DND-41 (cell line): ENCODE measurements around the gene TSG101.

Experiments used
- ATAC-seq: fragments of 200-7000 bp; cut with Tn5 transposase; 3 replicates; pipeline ENCODE4 v1.9.1; 2021; ENCODE audit warnings: low read depth; ENCODE audit not compliant: insufficient read depth
- DNase-seq: peaks from one replicate; pipeline ENCODE4 v3.0.0-alpha.2; 2020
- H2AFZ ChIP-seq: 2 replicates; pipeline ENCODE4 v1.6.0; 2012; ENCODE audit warnings: low read depth, low read length
- H3K27ac ChIP-seq: 2 replicates; pipeline ENCODE4 v1.5.1; 2012; ENCODE audit warnings: low read length, inconsistent platforms
- H3K27me3 ChIP-seq: fragments of 200-600 bp; sonication (generic); 2 replicates; pipeline ENCODE4 v1.6.0; 2012; ENCODE audit warnings: low read length, mild to moderate bottlenecking, inconsistent platforms; ENCODE audit not compliant: insufficient read depth, poor library complexity
- H3K36me3 ChIP-seq: 2 replicates; pipeline ENCODE4 v1.5.1; 2012; ENCODE audit warnings: low read length, inconsistent platforms; ENCODE audit not compliant: insufficient read depth
- H3K4me1 ChIP-seq: 2 replicates; pipeline ENCODE4 v1.5.1; 2012; ENCODE audit warnings: mild to moderate bottlenecking, low read length; ENCODE audit not compliant: insufficient read depth
- H3K4me2 ChIP-seq: 2 replicates; pipeline ENCODE4 v1.6.0; 2012; ENCODE audit warnings: mild to moderate bottlenecking, moderate library complexity, low read length, inconsistent platforms; ENCODE audit not compliant: insufficient read depth
- H3K4me3 ChIP-seq, 2 experiments: fragments of 200-600 bp in 1 of 2; shearing (Covaris generic) in 1 of 2; 2 replicates each; pipeline ENCODE4 v1.5.1; 2012 to 2016; ENCODE audit warnings: inconsistent platforms in 2 of 2, low read length in 2 of 2, mild to moderate bottlenecking in 2 of 2, low read depth in 1 of 2, moderate library complexity in 1 of 2
- H3K79me2 ChIP-seq: 2 replicates; pipeline ENCODE4 v1.6.0; 2012; ENCODE audit warnings: low read length, inconsistent platforms; ENCODE audit not compliant: insufficient read depth
- H3K9ac ChIP-seq: 2 replicates; pipeline ENCODE4 v1.6.0; 2012; ENCODE audit warnings: low read depth, mild to moderate bottlenecking, inconsistent platforms, low read length, moderate library complexity
- H3K9me3 ChIP-seq: 2 replicates; pipeline ENCODE4 v1.5.1; 2012; ENCODE audit warnings: low read length, moderate library complexity, mild to moderate bottlenecking, inconsistent platforms; ENCODE audit not compliant: insufficient read depth, severe bottlenecking
- H4K20me1 ChIP-seq: 2 replicates; pipeline ENCODE4 v1.6.0; 2012; ENCODE audit warnings: low read length; ENCODE audit not compliant: insufficient read depth
- EZH2 ChIP-seq: IDR thresholded peaks from 3 replicates; pipeline ENCODE4 v1.6.1; 2012; ENCODE audit warnings: borderline replicate concordance, low read depth, mild to moderate bottlenecking, moderate library complexity, low read length, inconsistent platforms; ENCODE audit not compliant: severe bottlenecking
- TF ChIP-seq, protein P1 (sequence below): IDR thresholded peaks from 2 replicates; pipeline ENCODE4 v1.5.1; 2012; ENCODE audit warnings: borderline replicate concordance, low read length, moderate library complexity, mild to moderate bottlenecking; ENCODE audit not compliant: poor library complexity, severe bottlenecking; ENCODE audit errors: extremely low read depth

Gene TSG101, protein sequence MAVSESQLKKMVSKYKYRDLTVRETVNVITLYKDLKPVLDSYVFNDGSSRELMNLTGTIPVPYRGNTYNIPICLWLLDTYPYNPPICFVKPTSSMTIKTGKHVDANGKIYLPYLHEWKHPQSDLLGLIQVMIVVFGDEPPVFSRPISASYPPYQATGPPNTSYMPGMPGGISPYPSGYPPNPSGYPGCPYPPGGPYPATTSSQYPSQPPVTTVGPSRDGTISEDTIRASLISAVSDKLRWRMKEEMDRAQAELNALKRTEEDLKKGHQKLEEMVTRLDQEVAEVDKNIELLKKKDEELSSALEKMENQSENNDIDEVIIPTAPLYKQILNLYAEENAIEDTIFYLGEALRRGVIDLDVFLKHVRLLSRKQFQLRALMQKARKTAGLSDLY

DNA sequence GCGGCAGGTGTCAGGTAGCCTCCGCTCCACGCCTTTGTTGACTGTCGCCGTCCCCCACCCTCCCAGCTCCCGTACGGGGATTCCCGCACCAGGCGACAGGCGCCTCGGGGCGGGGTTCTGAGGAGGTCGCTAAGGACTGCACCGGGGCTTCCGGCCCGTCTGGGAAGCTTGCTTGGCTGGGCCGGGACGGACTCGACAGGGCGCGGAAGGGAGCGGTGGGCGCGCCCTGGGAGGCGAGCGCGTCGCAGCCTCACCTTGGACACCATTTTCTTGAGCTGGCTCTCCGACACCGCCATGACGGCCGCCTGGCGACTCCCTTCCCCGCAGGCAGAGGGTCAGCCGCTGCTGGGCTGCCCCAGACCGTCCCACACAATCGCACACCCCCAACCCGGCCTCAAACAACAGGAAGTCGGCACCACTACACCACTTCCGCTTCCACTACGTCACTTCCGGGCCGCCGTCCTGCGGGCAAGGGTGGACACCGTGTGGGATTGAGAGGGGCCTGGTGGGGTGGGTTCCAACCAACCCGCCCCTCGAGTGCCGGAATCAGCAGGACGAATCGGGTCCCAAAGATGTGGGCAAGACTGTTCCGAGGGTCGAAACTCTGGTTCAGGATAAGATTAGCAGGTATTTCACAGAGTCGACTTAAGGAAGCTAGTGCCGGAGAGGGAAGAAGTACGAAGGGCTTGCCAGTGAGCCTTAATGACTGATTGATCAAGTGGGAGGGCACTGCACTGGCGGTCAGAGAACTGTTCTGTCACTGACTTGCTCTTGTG lies at the start of gene TSG101:
Gene TSG101 (minus strand): TSS at position 422 of the 776 bp plus-strand sequence. CDS start 126 bp downstream, at position 296.
- peak within 1 kb of the TSS; percentile 94 for H3K27ac ChIP-seq

DNA sequence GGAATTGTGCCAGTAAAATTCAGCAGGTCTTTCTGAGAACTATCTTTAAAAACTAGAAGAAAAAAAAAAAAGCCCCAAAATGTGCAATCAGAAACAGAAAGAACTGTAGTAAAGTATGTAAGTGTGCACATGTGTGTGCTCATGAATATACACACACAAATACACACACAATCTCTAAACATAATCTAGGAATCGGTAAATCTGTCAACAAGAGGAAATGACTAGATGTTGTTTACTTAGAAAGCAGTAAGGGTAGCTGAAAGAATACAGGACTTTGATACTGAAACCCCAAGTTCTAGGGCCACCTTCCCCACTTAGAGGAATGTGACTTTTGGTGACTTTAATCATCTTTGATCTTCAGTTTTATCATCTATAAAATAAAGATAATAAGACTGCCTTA lies 48.6 kb upstream of the TSG101 start:
- ATAC-seq (no peak), DNase-seq (no peak)
- H3K9me3 ChIP-seq: no peaks in the 10 kb centered on the region
- H4K20me1 ChIP-seq: no peaks in the 10 kb centered on the region
- H2AFZ ChIP-seq: no peak overlapping the region
- H3K79me2 ChIP-seq: no peaks in the 10 kb centered on the region
- TF ChIP-seq EZH2: no peak
- TF ChIP-seq, protein P1, sequence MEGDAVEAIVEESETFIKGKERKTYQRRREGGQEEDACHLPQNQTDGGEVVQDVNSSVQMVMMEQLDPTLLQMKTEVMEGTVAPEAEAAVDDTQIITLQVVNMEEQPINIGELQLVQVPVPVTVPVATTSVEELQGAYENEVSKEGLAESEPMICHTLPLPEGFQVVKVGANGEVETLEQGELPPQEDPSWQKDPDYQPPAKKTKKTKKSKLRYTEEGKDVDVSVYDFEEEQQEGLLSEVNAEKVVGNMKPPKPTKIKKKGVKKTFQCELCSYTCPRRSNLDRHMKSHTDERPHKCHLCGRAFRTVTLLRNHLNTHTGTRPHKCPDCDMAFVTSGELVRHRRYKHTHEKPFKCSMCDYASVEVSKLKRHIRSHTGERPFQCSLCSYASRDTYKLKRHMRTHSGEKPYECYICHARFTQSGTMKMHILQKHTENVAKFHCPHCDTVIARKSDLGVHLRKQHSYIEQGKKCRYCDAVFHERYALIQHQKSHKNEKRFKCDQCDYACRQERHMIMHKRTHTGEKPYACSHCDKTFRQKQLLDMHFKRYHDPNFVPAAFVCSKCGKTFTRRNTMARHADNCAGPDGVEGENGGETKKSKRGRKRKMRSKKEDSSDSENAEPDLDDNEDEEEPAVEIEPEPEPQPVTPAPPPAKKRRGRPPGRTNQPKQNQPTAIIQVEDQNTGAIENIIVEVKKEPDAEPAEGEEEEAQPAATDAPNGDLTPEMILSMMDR: no peak
- no peak overlapping the region for H3K4me3 ChIP-seq
- no peak overlapping the region for H3K27ac ChIP-seq
- H3K4me1 ChIP-seq: no peaks in the 10 kb centered on the region
- no peaks in the 10 kb centered on the region for H3K27me3 ChIP-seq
- H3K9ac ChIP-seq: no peak overlapping the region
- no peak overlapping the region for H3K4me2 ChIP-seq
- peaks cover 4% of the 10 kb centered on the region; the same call in 1 of the 2 replicates for H3K36me3 ChIP-seq

More for the DNA sequence above, at the start of gene TSG101:
- peak within 1 kb of the TSS; percentile 76 for H3K4me2 ChIP-seq
- H3K4me3 ChIP-seq: peak within 1 kb of the TSS; percentile 80 to 83
- peak within 1 kb of the TSS; percentile 97 for H2AFZ ChIP-seq
- peak; percentile 88 for DNase-seq
- no peaks in the 10 kb centered on the region for H3K27me3 ChIP-seq
- ATAC-seq: peak; percentile 91
- 0 out of 2 replicates have a peak, but pooled peaks cover 2% of the 10 kb centered on the region for H4K20me1 ChIP-seq
- H3K4me1 ChIP-seq: peaks cover 29% of the 10 kb centered on the region
- TF ChIP-seq, protein P1: peak; percentile 5
- no peak for TF ChIP-seq EZH2
- no peaks in the 10 kb centered on the region for H3K9me3 ChIP-seq
- peaks cover 62% of the 10 kb centered on the region for H3K79me2 ChIP-seq
- peaks cover 25% of the 10 kb centered on the region for H3K36me3 ChIP-seq
- H3K9ac ChIP-seq: peak within 1 kb of the TSS; percentile 81

DNA sequence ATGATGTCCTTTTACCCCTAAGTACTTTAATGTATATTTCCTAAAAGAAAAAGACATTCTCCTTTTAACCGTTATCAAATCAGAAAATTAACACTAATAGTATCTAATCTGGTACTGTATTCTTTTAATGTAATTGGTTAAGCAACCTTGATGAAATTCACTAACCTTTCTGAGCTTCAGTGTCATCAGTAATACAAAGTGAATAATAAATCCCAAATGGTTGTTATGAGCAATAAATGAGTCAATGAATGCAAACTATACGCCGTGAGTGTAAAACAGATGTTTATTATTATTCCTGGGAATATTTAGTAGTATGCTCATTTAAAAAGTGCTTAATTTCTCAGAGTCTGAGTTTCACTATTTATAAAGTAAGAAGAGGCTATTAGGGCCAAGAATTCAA lies 40.3 kb upstream of the TSG101 start:
- Histone ChIP-seq H3K36me3 (no peaks in the 10 kb centered on the region; the same call in 1 of the 2 replicates), H3K9me3 (no peaks in the 10 kb centered on the region), H3K4me1 (no peaks in the 10 kb centered on the region), H3K27me3 (no peaks in the 10 kb centered on the region), H3K79me2 (no peaks in the 10 kb centered on the region), H4K20me1 (no peaks in the 10 kb centered on the region), H3K4me3 (no peak overlapping the region), H3K4me2 (no peak overlapping the region), H3K27ac (no peak overlapping the region), H2AFZ (no peak overlapping the region), H3K9ac (no peak overlapping the region)
- ATAC-seq (no peak), DNase-seq (no peak)
- no peak for TF ChIP-seq EZH2
- TF ChIP-seq, protein P1: no peak
